LNCaP clone FGC (cell line): ENCODE measurements around the gene SLC13A1.

Experiments used
- DNase-seq: peaks from one replicate; pipeline ENCODE4 v3.0.0-alpha.2; 2011; ENCODE audit warnings: low read depth
- H3K4me3 ChIP-seq: 2 replicates; pipeline ENCODE4 v1.5.1; 2011; ENCODE audit warnings: mild to moderate bottlenecking, low read depth, low read length, control low read depth
- CTCF ChIP-seq: IDR thresholded peaks from 2 replicates; pipeline ENCODE4 v1.5.1; 2012; ENCODE audit warnings: mild to moderate bottlenecking; ENCODE audit not compliant: control insufficient read depth, insufficient read depth; ENCODE audit errors: extremely low read depth

The SLC13A1 gene

GRCh38 chr7:123184271-123184670, 15.5 kb downstream of the SLC13A1 start:
- no peak overlapping the region for H3K4me3 ChIP-seq
- no peak for DNase-seq
- TF ChIP-seq CTCF: no peak

GRCh38 chr7:123183431-123183830, 16.3 kb downstream of the SLC13A1 start:
- no peak for DNase-seq
- TF ChIP-seq CTCF: no peak

GRCh38 chr7:123177442-123177841, 22.3 kb downstream of the SLC13A1 start:
- no peak for DNase-seq
- no peak overlapping the region for H3K4me3 ChIP-seq
- TF ChIP-seq CTCF: no peak

More at GRCh38 chr7:123183431-123183830, 16.3 kb downstream of the SLC13A1 start:
- H3K4me3 ChIP-seq: no peak overlapping the region

- no peak for DNase-seq
- H3K4me3 ChIP-seq: no peak overlapping the region
Observed at GRCh38 chr7:123170333-123171246, 29.2 kb downstream of the SLC13A1 start.

GRCh38 chr7:123169065-123169464, 30.7 kb downstream of the SLC13A1 start:
- no peak for TF ChIP-seq CTCF
- no peak for DNase-seq
- no peak overlapping the region for H3K4me3 ChIP-seq

More at GRCh38 chr7:123170333-123171246, 29.2 kb downstream of the SLC13A1 start:
- TF ChIP-seq CTCF: no peak

- no peak for DNase-seq
- H3K4me3 ChIP-seq: no peak overlapping the region
- no peak for TF ChIP-seq CTCF
Observed at GRCh38 chr7:123157606-123158005, 42.2 kb downstream of the SLC13A1 start.
